Prostate gland (tissue), 2 donors: ENCODE data around the gene RIMBP2. TPM values are rescaled to one million over a fixed set of nuclear protein-coding genes. Genes with fewer than 3 reads are reported as not detected.

Experiments
- DNase-seq: peaks from one replicate; pipeline ENCODE4 v3.0.0-alpha.2; 2019; ENCODE audit warnings: low spot score
- H3K27ac ChIP-seq, 2 donors: fragments of 200-600 bp; sonication (generic); 2 replicates each; pipeline ENCODE4 v1.5.1; 2017 to 2019
- H3K27me3 ChIP-seq: fragments of 200-600 bp; sonication (generic); replicated peaks from 2 replicates; pipeline ENCODE4 v1.5.1; 2019; ENCODE audit not compliant: insufficient read depth
- H3K36me3 ChIP-seq, 2 donors: fragments of 200-600 bp; sonication (generic); 1 replicate in 1 of 2; 2 replicates in 1 of 2; pipeline versions ENCODE4 v1.5.1 to v1.8.1; 2017 to 2019
- H3K4me1 ChIP-seq: fragments of 200-600 bp; sonication (generic); replicated peaks from 2 replicates; pipeline ENCODE4 v1.5.1; 2019
- H3K4me3 ChIP-seq, 2 donors: fragments of 200-600 bp; sonication (generic); 2 replicates each; pipeline ENCODE4 v1.5.1; 2017 to 2019
- H3K9me3 ChIP-seq: fragments of 200-600 bp; sonication (generic); 2 replicates; pipeline ENCODE4 v1.5.1; 2017
- CTCF ChIP-seq, 4 experiments: fragments of 200-600 bp in 2 of 4; fragments of 450-650 bp in 2 of 4; sonication (generic) in 2 of 4; IDR thresholded peaks; 1 replicate in 3 of 4; 2 replicates in 1 of 4; pipeline ENCODE4 v1.5.1; 2016 to 2019; ENCODE audit warnings: antibody characterized with exemption in 4 of 4, mild to moderate bottlenecking in 2 of 4, moderate library complexity in 2 of 4
- POLR2A ChIP-seq: fragments of 450-650 bp; IDR thresholded peaks from one replicate; pipeline ENCODE4 v1.6.1; 2016; ENCODE audit warnings: antibody characterized with exemption, mild to moderate bottlenecking
- POLR2AphosphoS5 ChIP-seq: sonication (generic); formaldehyde crosslinking; IDR thresholded peaks from one replicate; pipeline ENCODE4 v1.6.1; 2017; ENCODE audit warnings: antibody characterized with exemption
- WGBS: methylation state at CpG from one replicate; pipeline ENCODE4 v1.1.5; 2018; 5-methylcytosine and 5-hydroxymethylcytosine counted together
- intact Hi-C: fragments of 100-400 bp; cut with DNase I; formaldehyde crosslinking; loops from one replicate; pipeline ENCODE4 v1.14.2; 2022
- total RNA-seq, 2 donors: library from RNA; depleted of rRNA; stranded (reverse); fragments of >200 nt; gene quantifications; one replicate each; pipeline ENCODE4 v1.1.0, GENCODE V29; 2016

RIMBP2 gene
- total RNA-seq, 2 donors from 2014 or later = 0.96 to 7.0 TPM

GRCh38 chr12:130686511-130686991 lies 29.5 kb downstream of the RIMBP2 start:
- intact Hi-C loops = no loop called here
- TF ChIP-seq POLR2AphosphoS5 (no peak), CTCF (IDR thresholded peaks at IDR 0.05) (no peak), POLR2A (no peak)
- Histone ChIP-seq H3K4me1 (peaks cover 3% of the 10 kb centered on the region), H3K4me3 (no peak overlapping the region), H3K27ac (no peak overlapping the region), H3K9me3 (no peaks in the 10 kb centered on the region), H3K27me3 (no peaks in the 10 kb centered on the region), H3K36me3 (no peaks in the 10 kb centered on the region)
- 76% methylated on average over 32 of the region's 32 CpGs for WGBS
- peak; percentile 19 for DNase-seq

- no peak for DNase-seq
- H3K9me3 ChIP-seq = no peaks in the 10 kb centered on the region
- intact Hi-C loops = no loop called here
- no peaks in the 10 kb centered on the region for H3K36me3 ChIP-seq
- no peak for TF ChIP-seq POLR2AphosphoS5
- no peak for TF ChIP-seq CTCF (IDR thresholded peaks at IDR 0.05)
- TF ChIP-seq POLR2A = no peak
- 88% methylated on average over 15 of the region's 15 CpGs for WGBS
- H3K4me3 ChIP-seq = no peak overlapping the region
- peak overlapping the region in 1 of 2 donors; percentile 27 for H3K27ac ChIP-seq
- H3K27me3 ChIP-seq = no peaks in the 10 kb centered on the region
- H3K4me1 ChIP-seq = peaks cover 3% of the 10 kb centered on the region
Measured at GRCh38 chr12:130685850-130686249, 30.2 kb downstream of the RIMBP2 start.

GRCh38 chr12:130685250-130685787 lies 30.8 kb downstream of the RIMBP2 start:
- Histone ChIP-seq H3K4me1 (peaks cover 3% of the 10 kb centered on the region), H3K9me3 (no peaks in the 10 kb centered on the region), H3K4me3 (no peak overlapping the region), H3K27me3 (no peaks in the 10 kb centered on the region), H3K27ac (peak overlapping the region in 1 of 2 donors; percentile 27), H3K36me3 (no peaks in the 10 kb centered on the region)
- TF ChIP-seq CTCF (IDR thresholded peaks at IDR 0.05) = peak in 1 of 4 experiments; percentile 14
- TF ChIP-seq POLR2AphosphoS5 = peak; percentile 78
- no peak for TF ChIP-seq POLR2A
- peak; percentile 58 for DNase-seq
- intact Hi-C loops = no loop called here
- 47% methylated on average over 14 of the region's 14 CpGs for WGBS

- H3K36me3 ChIP-seq = no peaks in the 10 kb centered on the region
- intact Hi-C loops = no loop called here
- 83% methylated on average over 3 of the region's 3 CpGs for WGBS
- H3K9me3 ChIP-seq = no peaks in the 10 kb centered on the region
- no peak overlapping the region for H3K4me3 ChIP-seq
- no peaks in the 10 kb centered on the region for H3K27me3 ChIP-seq
- no peak for DNase-seq
- H3K4me1 ChIP-seq = peaks cover 3% of the 10 kb centered on the region
- H3K27ac ChIP-seq = no peak overlapping the region
- TF ChIP-seq POLR2A (no peak), POLR2AphosphoS5 (no peak), CTCF (IDR thresholded peaks at IDR 0.05) (no peak)
Measured at GRCh38 chr12:130683811-130684210, 32.3 kb downstream of the RIMBP2 start.

GRCh38 chr12:130683080-130683479 lies 33.0 kb downstream of the RIMBP2 start:
- no peaks in the 10 kb centered on the region for H3K36me3 ChIP-seq
- no peak for DNase-seq
- H3K4me3 ChIP-seq = no peak overlapping the region
- TF ChIP-seq POLR2A = no peak
- TF ChIP-seq POLR2AphosphoS5 = no peak
- TF ChIP-seq CTCF (IDR thresholded peaks at IDR 0.05) = no peak
- H3K27ac ChIP-seq = no peak overlapping the region
- intact Hi-C loops = no loop called here
- H3K9me3 ChIP-seq = no peaks in the 10 kb centered on the region
- H3K4me1 ChIP-seq = peaks cover 3% of the 10 kb centered on the region
- WGBS = 92% methylated on average over 7 of the region's 7 CpGs
- no peaks in the 10 kb centered on the region for H3K27me3 ChIP-seq
